Testis (tissue), 3 donors: ENCODE results near the gene OPCML. TPM values are rescaled to one million over a fixed set of nuclear protein-coding genes. Genes with fewer than 3 reads are reported as not detected.

Source experiments
- DNase-seq: peaks from one replicate; pipeline ENCODE4 v3.0.0-alpha.2; 2019
- H3K27ac ChIP-seq, 2 donors: fragments of 200-600 bp; sonication (generic); one replicate each; pipeline ENCODE4 v1.5.1; 2019
- H3K27me3 ChIP-seq: fragments of 200-600 bp; sonication (generic); one replicate; pipeline ENCODE4 v1.5.1; 2019
- H3K36me3 ChIP-seq: fragments of 200-600 bp; sonication (generic); one replicate; pipeline ENCODE4 v1.5.1; 2017; ENCODE audit warnings: low read depth; ENCODE audit errors: missing control alignments
- H3K4me1 ChIP-seq: fragments of 200-600 bp; sonication (generic); one replicate; pipeline ENCODE4 v1.5.1; 2019
- H3K4me3 ChIP-seq, 2 donors: fragments of 200-600 bp; sonication (generic); one replicate each; pipeline ENCODE4 v1.5.1; 2017 to 2019
- H3K9me3 ChIP-seq: fragments of 200-600 bp; sonication (generic); one replicate; pipeline ENCODE4 v1.5.1; 2017
- POLR2A ChIP-seq: fragments of 450-650 bp; IDR thresholded peaks from one replicate; pipeline ENCODE4 v1.6.1; 2017; ENCODE audit warnings: antibody characterized with exemption, mild to moderate bottlenecking, moderate library complexity
- WGBS, 2 donors: methylation state at CpG; one replicate each; pipeline ENCODE4 v1.1.5; 2018; 5-methylcytosine and 5-hydroxymethylcytosine counted together
- intact Hi-C: fragments of 100-400 bp; cut with DNase I; formaldehyde crosslinking; loops from one replicate; pipeline ENCODE4 v1.15.1; 2023; ENCODE audit warnings: low total_unique reads
- polyA plus RNA-seq: library from polyadenylated mRNA; stranded (reverse); fragments of 350-450 nt; fragmentation: Illumina TruSeq; extraction: RNeasy Lipid Tissue Mini Kit (QIAGEN cat#74804); gene quantifications from one replicate; pipeline ENCODE4 v1.2.3, GENCODE V29; 2014; ENCODE audit warnings: low read depth, low replicate concordance; ENCODE audit not compliant: insufficient read depth
- total RNA-seq, 2 donors: library from RNA; depleted of rRNA; stranded (reverse); fragments of >200 nt; gene quantifications; one replicate each; pipeline ENCODE4 v1.2.3, GENCODE V29; 2016
- TF ChIP-seq, protein P1 (sequence below), 3 experiments: fragments of 450-650 bp in 2 of 3; fragments of 200-600 bp in 1 of 3; sonication (generic) in 1 of 3; IDR thresholded peaks; one replicate each; pipeline ENCODE4 v1.5.1; 2016 to 2019; ENCODE audit warnings: antibody characterized with exemption in 3 of 3, mild to moderate bottlenecking in 2 of 3, moderate library complexity in 1 of 3

The OPCML gene
- total and polyA plus RNA-seq, 3 donors from 2014 or later: 0.16 to 2.7 (median 0.62) TPM

DNA sequence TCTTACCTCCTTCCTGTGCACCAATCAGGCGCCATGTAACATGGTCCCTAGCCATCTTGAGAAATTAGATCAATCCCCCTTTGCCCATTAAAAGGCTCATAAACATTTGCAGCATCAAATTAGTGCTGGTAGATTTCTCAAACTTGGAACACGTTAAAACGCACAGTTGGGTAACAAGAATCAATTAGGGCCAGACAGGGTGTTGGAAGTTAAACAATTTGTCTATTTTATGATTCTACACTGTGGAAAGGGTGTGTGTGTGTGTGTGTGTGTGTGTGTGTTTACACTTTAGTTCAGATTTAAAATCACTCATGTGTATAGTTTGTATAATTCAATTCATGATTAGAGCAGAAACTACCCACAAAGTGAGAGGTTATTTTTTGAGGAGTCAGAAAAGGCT, 682.0 kb downstream of the OPCML start:
- Histone ChIP-seq H3K27ac (no peak overlapping the region), H3K27me3 (no peaks in the 10 kb centered on the region), H3K4me3 (no peak overlapping the region), H3K36me3 (no peaks in the 10 kb centered on the region), H3K9me3 (no peaks in the 10 kb centered on the region), H3K4me1 (no peaks in the 10 kb centered on the region)
- 98 to 100% methylated on average over 3 of the region's 3 CpGs for WGBS, 2 donors
- TF ChIP-seq, protein P1, sequence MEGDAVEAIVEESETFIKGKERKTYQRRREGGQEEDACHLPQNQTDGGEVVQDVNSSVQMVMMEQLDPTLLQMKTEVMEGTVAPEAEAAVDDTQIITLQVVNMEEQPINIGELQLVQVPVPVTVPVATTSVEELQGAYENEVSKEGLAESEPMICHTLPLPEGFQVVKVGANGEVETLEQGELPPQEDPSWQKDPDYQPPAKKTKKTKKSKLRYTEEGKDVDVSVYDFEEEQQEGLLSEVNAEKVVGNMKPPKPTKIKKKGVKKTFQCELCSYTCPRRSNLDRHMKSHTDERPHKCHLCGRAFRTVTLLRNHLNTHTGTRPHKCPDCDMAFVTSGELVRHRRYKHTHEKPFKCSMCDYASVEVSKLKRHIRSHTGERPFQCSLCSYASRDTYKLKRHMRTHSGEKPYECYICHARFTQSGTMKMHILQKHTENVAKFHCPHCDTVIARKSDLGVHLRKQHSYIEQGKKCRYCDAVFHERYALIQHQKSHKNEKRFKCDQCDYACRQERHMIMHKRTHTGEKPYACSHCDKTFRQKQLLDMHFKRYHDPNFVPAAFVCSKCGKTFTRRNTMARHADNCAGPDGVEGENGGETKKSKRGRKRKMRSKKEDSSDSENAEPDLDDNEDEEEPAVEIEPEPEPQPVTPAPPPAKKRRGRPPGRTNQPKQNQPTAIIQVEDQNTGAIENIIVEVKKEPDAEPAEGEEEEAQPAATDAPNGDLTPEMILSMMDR (IDR thresholded peaks at IDR 0.05): no peak
- TF ChIP-seq POLR2A: no peak
- no peak for DNase-seq
- intact Hi-C loops: no loop called here

DNA sequence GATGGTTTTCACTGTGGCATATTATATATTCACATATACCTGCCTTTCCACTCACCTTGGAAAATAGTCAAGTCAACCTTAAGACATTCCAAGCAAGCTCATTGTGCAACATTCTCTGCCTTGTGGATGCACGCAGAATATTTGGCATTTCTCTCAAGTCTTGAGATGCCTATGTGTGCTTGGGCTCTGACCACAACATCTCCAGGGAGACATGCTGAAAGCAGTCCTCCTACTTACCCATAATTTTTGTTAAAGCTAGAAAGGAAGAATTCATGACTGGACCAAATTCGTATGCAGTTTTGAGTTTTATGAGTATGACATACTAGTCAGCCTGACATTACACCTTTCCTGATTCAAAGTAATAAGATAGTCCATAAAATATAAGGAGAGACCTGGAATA, 684.0 kb downstream of the OPCML start:
- TF ChIP-seq, protein P1 (IDR thresholded peaks at IDR 0.05): no peak
- H3K36me3 ChIP-seq: no peaks in the 10 kb centered on the region
- DNase-seq: no peak
- no peaks in the 10 kb centered on the region for H3K9me3 ChIP-seq
- no peak overlapping the region for H3K27ac ChIP-seq
- 82 to 93% methylated on average over 2 of the region's 2 CpGs for WGBS, 2 donors
- H3K4me3 ChIP-seq: no peak overlapping the region
- H3K4me1 ChIP-seq: no peaks in the 10 kb centered on the region
- intact Hi-C loops: no loop called here
- H3K27me3 ChIP-seq: no peaks in the 10 kb centered on the region

DNA sequence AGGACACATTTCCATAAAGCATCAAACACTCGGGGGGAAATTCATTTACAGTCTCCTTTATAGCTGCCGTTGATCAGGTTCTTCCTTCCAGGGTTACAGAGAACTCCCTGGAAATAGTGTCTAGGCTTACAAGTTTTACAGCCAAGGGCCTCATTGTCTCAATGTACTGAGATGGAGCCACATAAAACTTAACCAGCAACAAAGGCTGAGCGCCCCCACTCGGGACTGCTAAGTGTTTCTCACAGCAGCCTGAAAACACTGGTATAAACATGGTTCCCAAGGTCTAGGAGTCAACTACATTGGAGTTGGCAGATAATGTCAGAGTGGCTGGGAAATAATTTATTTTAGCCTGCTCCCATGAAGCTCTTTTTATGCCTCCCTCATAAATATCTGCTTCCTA, 686.2 kb downstream of the OPCML start:
- Histone ChIP-seq H3K4me3 (no peak overlapping the region), H3K9me3 (no peaks in the 10 kb centered on the region), H3K27ac (no peak overlapping the region), H3K27me3 (no peaks in the 10 kb centered on the region), H3K4me1 (no peaks in the 10 kb centered on the region), H3K36me3 (no peaks in the 10 kb centered on the region)
- intact Hi-C loops: no loop called here
- DNase-seq: no peak
- WGBS, 2 donors: 78 to 81% methylated on average over 4 of the region's 4 CpGs
- TF ChIP-seq POLR2A: no peak
- TF ChIP-seq, protein P1 (IDR thresholded peaks at IDR 0.05): no peak

DNA sequence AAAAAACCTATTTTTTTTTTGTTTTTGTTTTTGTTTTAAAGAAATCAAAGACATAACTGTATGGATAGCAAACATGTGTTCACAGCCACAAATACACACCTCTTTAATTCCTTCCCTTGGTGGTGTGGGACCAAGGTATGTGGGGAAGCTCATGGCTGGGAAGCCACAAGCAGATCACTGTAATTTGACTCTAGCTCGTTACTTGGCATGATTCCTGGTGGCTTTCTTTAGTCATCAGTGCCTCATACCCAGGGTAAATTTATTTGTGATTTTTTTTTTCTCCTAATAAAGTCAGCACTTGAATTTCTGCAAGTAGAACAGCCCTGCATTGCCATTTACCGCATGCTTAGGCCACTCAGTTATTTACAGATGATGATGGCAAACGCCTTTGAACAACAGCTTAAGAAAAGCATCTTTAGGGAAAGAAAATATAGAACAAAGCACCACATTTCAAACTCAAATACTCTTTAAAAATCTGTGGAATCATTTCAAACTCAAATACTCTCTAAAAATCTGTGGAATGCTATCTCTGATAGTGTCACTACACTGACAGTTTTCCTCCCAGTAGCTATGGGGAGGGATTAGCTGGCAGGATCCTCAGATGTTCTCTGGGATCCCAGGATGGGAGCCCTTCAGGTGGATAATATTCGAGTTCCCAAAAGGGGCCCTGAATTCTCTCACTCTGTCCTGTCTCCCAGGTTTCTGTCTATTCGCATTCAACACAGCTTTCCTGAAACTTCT, 687.2 kb downstream of the OPCML start:
- no peaks in the 10 kb centered on the region for H3K27me3 ChIP-seq
- no peaks in the 10 kb centered on the region for H3K4me1 ChIP-seq
- no peak overlapping the region for H3K4me3 ChIP-seq
- H3K36me3 ChIP-seq: no peaks in the 10 kb centered on the region
- intact Hi-C loops: no loop called here
- no peak for DNase-seq
- TF ChIP-seq, protein P1 (IDR thresholded peaks at IDR 0.05): no peak
- no peak for TF ChIP-seq POLR2A
- no peaks in the 10 kb centered on the region for H3K9me3 ChIP-seq
- WGBS, 2 donors: 77% methylated on average over 5 of the region's 5 CpGs
- no peak overlapping the region for H3K27ac ChIP-seq

DNA sequence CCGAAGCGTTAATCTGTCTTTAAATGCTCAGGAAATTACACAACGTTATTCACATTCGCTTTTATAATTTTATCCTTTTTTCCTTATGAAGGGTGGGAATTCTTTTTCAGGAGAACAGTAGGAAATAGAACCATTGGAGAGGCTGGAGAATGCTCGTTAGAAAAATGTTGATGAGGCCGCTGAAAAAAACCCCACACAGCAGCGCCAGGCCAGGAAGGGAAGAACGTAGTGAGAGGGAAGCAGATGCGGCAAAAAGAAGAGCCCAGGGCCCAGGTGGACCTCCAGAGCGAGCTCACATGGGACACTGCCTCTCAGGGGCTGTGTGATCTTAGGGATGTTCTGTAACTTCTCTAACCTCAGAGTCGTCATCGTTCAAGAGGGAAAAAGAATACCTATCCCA, 691.6 kb downstream of the OPCML start:
- no peak overlapping the region for H3K27ac ChIP-seq
- no peak overlapping the region for H3K4me3 ChIP-seq
- no peak for DNase-seq
- no peaks in the 10 kb centered on the region for H3K9me3 ChIP-seq
- TF ChIP-seq, protein P1 (IDR thresholded peaks at IDR 0.05): no peak
- TF ChIP-seq POLR2A: no peak
- H3K27me3 ChIP-seq: no peaks in the 10 kb centered on the region
- 73 to 78% methylated on average over 12 of the region's 12 CpGs for WGBS, 2 donors
- intact Hi-C loops: no loop called here
- no peaks in the 10 kb centered on the region for H3K36me3 ChIP-seq
- no peaks in the 10 kb centered on the region for H3K4me1 ChIP-seq
